ENCODE measurements around the gene RAD17. TPM values are rescaled to one million over a fixed set of nuclear protein-coding genes. Genes with fewer than 3 reads are reported as not detected.
"Not testable (repeated sequence)": the region's sequence is repeated elsewhere in the genome, so short reads cannot be mapped to it uniquely, and the experiment has no call there.

The RAD17 gene
- 25.1 TPM for polyA plus RNA-seq (ENCODE audit: insufficient read length)

DNA sequence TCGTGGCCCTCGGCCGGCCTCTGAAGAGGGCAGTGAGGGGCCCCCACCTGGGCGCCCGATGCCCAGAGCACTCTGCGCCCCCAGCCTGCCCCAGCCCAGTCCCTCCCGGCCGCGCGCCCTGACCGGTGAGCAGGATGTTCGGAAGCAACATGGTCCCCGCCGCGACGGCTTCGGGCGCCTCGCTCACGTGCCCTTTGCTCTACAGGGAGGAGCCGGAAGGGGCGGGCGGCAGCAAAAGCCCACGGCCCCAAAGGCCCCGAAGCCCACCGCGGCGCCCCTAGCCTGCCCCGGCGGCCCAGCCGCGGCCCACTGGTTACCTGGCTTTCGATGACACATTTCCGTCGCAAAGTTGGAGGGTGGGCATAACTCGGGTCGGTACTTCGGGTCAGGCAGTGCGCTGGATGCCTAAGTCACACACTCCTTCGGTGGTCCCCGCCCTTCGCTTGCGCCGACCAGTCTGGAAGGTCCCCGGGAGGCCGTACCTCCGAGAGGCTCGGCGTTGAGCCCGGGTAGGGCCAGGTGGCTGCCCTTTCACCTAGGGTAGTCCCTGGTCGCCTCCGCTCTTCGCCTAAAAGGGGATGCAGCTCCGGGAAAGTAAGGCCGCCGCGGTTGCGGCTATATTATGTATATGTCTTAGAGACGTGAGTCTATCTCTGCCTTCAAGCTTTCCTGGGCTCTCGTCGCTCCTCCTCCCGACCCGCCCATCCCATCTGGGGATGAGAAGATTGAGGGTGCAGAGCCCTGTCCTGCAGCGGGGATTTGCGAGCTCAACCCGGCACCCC is at the start of gene RAD17, which contains the start of the genes AK6 and TAF9:
TSS of gene RAD17 (plus strand) at position 479 of the 782 bp plus-strand sequence. CDS start 2,391 bp downstream, outside the sequence.
TSS of gene AK6 (minus strand) at position 181 of the 782 bp plus-strand sequence. CDS start at position 151, 30 bp downstream.
TSS of gene TAF9 (minus strand) at position 181 of the 782 bp plus-strand sequence. CDS start 3,783 bp downstream, outside the sequence.
- DNase-seq (ENCODE audit: low read depth) = peak; percentile 83

DNA sequence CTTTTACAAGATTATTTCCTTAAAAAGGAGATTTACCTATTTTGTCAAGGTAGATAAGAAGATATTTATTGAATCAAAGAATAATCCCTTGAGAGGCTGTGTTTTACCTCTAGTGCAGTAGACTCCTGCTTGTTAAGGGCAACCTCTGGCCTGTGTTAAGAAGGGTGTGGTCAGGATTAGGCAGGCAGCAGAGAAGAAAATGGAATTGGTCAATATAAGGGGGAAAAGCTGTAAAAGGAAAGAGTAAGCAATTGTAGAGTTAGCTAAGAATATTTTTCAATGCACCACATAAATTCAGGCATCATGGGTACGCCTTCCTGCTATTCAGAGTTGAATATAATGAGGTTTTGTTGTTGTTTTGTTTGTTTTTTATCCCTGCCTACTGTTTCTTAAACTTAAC is 43.3 kb upstream of the RAD17 start:
- DNase-seq (ENCODE audit: low read depth) = no peak

DNA sequence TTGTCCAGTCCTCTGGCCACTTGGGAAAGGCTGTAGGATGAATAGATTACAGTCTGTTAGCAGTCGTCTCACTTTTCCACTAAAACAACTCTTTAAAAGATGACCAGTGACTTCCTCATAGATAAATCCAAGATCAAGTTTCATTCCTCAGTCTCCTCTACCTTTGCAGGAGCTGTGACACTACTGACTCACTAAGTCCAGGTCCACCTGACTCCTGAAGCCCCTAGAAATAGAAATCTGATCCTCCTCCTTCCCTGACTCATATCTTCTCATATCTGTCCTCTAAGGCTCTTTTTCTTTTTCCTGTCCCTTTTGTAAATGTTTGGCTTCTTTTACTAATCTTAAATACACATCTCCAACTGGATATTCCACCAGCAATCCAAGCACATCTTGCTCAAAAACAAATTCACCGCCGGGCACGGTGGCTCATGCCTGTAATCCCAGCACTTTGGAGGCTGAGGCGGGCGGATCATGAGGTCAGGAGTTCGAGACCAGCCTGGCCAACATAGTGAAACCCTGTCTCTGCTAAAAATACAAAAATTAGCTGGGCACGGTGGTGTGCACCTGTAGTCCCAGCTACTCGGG is 39.6 kb upstream of the RAD17 start:
- no peak for DNase-seq (ENCODE audit: low read depth)

DNA sequence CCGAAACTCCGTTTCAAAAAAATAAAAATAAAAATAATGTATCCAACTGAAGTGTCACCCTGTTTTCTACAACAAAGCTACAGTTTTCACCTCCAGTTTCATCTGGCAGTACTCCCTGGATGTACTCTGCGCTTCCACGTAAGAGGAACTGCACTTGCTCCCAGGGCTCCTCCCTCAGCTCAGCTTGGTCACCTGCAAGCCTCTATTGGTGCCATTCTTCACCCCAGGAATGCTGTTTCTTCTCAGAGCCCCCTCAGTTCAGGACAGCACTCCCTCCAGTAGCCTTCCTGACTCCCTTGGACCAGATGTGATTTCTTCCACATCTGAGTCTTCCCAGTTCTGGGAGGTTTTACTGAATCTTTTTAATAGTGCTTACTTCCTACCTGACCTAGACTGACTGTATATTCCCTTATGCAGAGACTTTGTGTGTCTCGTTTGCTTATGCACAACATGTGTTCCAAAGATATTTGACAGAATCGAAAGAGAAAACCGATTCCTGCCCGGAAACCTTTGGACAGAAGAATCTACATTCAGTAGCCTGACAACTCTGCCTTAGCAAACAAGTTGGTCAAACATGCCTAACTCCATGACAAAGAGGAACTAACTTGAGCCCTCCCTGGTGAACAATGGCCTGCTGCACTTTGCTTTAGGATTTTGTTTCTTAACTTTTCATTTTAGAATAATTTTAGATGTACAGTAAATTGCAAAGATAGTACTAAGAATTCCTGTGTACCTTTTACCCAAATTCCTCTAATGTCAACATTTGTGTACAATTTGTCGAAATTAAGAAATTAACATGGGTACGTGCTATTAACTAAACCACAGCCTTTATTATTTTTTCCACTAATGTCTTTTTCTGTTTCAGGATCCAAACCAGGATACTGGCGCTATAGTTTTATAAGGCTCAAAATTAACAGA is 37.8 kb upstream of the RAD17 start:
- no peak for DNase-seq (ENCODE audit: low read depth)

- not testable (repeated sequence) for DNase-seq (ENCODE audit: low read depth)
These were observed 35.8 kb upstream of the RAD17 start for GRCh38 chr5:69333668-69334315.

- DNase-seq (ENCODE audit: low read depth) = peak; percentile 34
These were observed 34.8 kb upstream of the RAD17 start for GRCh38 chr5:69334793-69335268.

GRCh38 chr5:69335341-69335935 is 34.2 kb upstream of the RAD17 start:
- no peak for DNase-seq (ENCODE audit: low read depth)

DNA sequence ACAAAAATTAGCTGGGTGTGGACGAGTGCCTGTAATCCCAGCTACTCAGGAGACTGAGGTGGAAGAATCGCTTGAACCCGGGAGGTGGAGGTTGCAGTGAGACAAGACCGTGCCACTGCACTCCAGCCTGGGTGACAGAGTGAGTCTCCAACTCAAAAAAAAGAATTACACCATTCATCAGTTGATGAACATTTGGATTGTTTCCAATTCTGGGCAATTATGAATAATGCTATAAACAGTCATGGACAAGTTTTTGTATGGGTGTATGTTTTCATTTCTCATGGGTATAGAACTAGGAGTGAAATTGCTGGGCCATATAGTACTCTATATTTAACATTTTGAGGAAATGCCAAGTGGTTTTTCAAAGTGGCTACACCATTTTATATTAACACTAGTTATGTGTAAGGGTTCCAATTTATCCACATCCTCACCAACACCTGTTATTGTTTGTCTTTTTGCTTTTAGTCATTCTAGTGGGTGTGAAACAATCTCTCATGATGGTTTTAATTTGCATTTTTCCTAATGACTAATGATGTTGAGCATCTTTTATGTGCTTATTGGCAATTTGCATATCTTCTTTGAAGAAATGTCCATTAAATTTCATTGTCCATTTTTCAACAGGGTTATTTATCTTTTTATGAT is 28.0 kb upstream of the RAD17 start:
- no peak for DNase-seq (ENCODE audit: low read depth)

- DNase-seq (ENCODE audit: low read depth) = no peak
These were observed 26.5 kb upstream of the RAD17 start for GRCh38 chr5:69343083-69343482.

GRCh38 chr5:69350664-69351063 is 19.0 kb upstream of the RAD17 start:
- no peak for DNase-seq (ENCODE audit: low read depth)

DNA sequence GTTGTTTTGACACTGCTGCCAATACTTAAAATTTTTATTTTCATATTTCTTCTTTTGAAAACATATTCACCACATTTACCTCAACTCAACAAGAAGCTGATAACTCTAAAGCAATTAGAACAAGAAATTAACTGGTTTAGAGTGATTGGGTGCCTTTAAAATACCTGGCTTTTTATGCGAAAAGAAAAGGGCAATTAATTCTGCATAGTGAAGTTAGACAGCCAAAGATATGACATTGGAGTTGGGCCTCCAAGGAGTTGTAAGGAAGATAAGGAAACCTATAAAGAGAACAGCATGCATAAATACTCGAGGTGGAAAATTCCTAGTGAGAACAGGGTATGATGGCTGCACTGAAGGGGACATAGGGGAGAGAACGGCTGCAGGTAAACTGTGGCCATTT is 9.9 kb upstream of the RAD17 start:
- DNase-seq (ENCODE audit: low read depth) = no peak

DNA sequence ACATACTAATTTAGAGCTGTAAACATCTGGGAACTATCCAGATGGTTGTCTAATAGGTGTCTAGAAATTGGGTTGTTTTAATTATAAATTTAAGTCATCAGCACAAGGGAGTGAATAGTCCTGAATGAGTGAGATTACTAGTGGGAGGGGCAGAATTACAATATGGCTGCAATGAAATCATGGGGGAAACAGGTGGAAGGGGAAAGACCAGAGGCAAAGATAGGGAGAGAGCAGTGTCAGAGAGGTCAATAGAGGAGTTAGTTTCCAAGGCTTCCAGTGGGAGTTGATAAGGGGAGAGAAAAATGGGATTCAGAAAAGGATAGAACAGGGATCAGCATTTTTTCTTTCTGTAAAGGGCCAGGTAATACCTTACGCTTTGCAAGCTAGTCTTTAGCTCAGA is 9.2 kb upstream of the RAD17 start:
- no peak for DNase-seq (ENCODE audit: low read depth)

GRCh38 chr5:69364414-69364813 is 5.2 kb upstream of the RAD17 start:
- no peak for DNase-seq (ENCODE audit: low read depth)

GRCh38 chr5:69364850-69365249 is 4.8 kb upstream of the RAD17 start:
- DNase-seq (ENCODE audit: low read depth) = no peak

DNA sequence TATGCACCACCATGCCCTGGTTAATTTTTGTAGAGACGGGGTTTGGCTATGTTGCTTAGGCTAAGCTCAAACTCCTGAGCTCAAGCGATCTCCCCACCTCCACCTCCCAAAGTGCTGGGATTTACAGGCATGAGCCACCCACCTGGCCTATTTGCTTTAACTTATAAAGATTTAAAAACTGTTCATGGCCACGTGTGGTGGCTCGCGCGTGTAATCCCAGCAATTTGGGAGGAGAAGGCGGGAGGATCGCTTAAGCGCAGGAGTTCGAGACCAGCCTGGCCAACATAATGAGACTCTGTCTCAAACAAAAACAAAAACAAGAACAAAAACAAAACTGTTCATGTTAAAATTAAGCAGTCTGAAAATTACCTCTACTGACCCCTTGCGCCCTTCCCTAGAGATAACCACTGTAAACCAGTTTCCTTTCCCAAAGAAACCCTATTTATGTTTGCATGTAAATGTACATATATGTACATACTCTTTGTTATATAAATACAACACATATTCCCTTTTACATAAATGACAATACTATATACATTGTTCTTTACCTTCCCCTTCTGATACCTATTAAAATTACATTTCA is 1.8 kb upstream of the RAD17 start:
- DNase-seq (ENCODE audit: low read depth) = no peak

GRCh38 chr5:69368458-69369339 is 919 bp upstream of the RAD17 start:
- peak; percentile 11 for DNase-seq (ENCODE audit: low read depth)

GRCh38 chr5:69370335-69370734 is 717 bp downstream of the RAD17 start:
- DNase-seq (ENCODE audit: low read depth) = not testable (repeated sequence)

DNA sequence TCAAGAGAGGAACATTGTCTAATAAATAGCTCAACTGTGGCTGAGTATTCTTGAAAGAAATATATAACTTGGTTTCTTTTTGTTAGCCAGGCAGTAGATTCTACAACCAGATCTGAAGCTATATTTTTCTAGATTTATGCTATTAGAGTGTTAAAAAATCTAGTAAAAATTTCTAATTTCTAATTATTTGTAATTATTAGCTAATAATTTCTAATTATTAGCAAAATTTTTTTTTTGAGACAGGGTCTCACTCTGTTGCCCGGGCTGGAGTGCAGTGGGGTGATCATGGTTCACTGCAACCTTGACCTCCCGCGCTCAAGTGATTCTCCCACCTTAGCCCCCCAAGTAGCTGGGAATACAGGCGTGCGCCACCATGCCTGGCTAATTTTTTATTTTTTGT is 2.8 kb downstream of the RAD17 start:
- no peak for DNase-seq (ENCODE audit: low read depth)

GRCh38 chr5:69374911-69375446 is 5.4 kb downstream of the RAD17 start:
- DNase-seq (ENCODE audit: low read depth) = no peak

Measured in forelimb muscle (tissue), 1 donor.